Tibial nerve (tissue), 4 donors: ENCODE measurements around the gene BOLA3.

Experiments
- CTCF ChIP-seq, 5 experiments: fragments of 200-600 bp in 3 of 5; fragments of 450-650 bp in 2 of 5; sonication (generic) in 3 of 5; IDR thresholded peaks; one replicate each; pipeline ENCODE4 v1.5.1; 2016 to 2019; ENCODE audit warnings: antibody characterized with exemption in 5 of 5, mild to moderate bottlenecking in 3 of 5, moderate library complexity in 2 of 5
- EP300 ChIP-seq, 2 donors: sonication (generic); formaldehyde crosslinking; IDR thresholded peaks; one replicate each; pipeline ENCODE4 v1.6.1; 2017; ENCODE audit warnings: antibody characterized with exemption in 2 of 2, mild to moderate bottlenecking in 1 of 2
- POLR2A ChIP-seq, 2 donors: fragments of 450-650 bp; IDR thresholded peaks; one replicate each; pipeline ENCODE4 v1.6.1; 2017; ENCODE audit warnings: antibody characterized with exemption in 2 of 2, mild to moderate bottlenecking in 2 of 2, moderate library complexity in 2 of 2

DNA sequence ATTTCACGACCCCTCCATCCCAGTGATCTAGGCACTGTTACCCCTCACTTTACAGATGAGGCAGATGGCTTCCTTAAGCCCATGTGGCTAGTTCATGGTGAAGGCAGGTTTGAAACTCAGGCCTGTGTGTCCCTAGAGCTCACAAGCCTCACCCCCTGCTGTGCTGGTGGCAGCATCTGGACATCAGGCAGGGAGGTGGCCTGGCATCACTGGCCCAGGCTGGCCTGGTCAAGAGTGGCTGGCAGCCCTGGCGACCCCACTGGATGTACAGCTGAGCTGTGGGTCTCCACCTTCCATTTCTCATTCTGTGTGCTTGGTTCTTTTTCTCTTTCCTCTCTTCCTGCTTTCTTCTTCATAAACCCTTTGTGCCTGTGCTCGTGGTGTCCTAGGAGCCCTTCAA lies 56.3 kb downstream of the BOLA3 start:
- TF ChIP-seq POLR2A (IDR thresholded peaks at IDR 0.05) = no peak
- TF ChIP-seq CTCF (IDR thresholded peaks at IDR 0.05) = no peak
- TF ChIP-seq EP300 (IDR thresholded peaks at IDR 0.05) = no peak
